Liver (tissue), 9 donors: ENCODE results near the gene RMND1. TPM values are rescaled to one million over a fixed set of nuclear protein-coding genes. Genes with fewer than 3 reads are reported as not detected.

Experiments
- DNase-seq: peaks from one replicate; pipeline ENCODE4 v3.0.0-alpha.2; 2017; ENCODE audit warnings: low spot score
- H3K27ac ChIP-seq, 2 donors: one replicate each; pipeline ENCODE4 v1.7.0; 2013; ENCODE audit warnings: inconsistent platforms in 2 of 2, low read length in 2 of 2, control low read depth in 1 of 2, low read depth in 1 of 2, mild to moderate bottlenecking in 1 of 2
- H3K27me3 ChIP-seq, 4 donors: one replicate each; pipeline versions ENCODE4 v1.6.1 to v1.7.0; 2013; ENCODE audit warnings: low read length in 3 of 4, inconsistent platforms in 1 of 4, mild to moderate bottlenecking in 1 of 4, moderate library complexity in 1 of 4; ENCODE audit not compliant: control insufficient read depth in 4 of 4, insufficient read depth in 4 of 4
- H3K36me3 ChIP-seq, 4 donors: one replicate each; pipeline versions ENCODE4 v1.6.1 to v1.7.0; 2013; ENCODE audit warnings: low read length in 3 of 4, mild to moderate bottlenecking in 3 of 4, low read depth in 1 of 4, moderate library complexity in 1 of 4; ENCODE audit not compliant: control insufficient read depth in 4 of 4, insufficient read depth in 3 of 4
- H3K4me1 ChIP-seq, 4 donors: one replicate each; pipeline versions ENCODE4 v1.6.1 to v1.7.0; 2013; ENCODE audit warnings: low read length in 3 of 4, mild to moderate bottlenecking in 3 of 4, moderate library complexity in 1 of 4; ENCODE audit not compliant: control insufficient read depth in 4 of 4, insufficient read depth in 4 of 4
- H3K4me3 ChIP-seq, 3 donors: one replicate each; pipeline versions ENCODE4 v1.6.1 to v1.7.0; 2013; ENCODE audit warnings: low read length in 3 of 3, control low read depth in 1 of 3, low read depth in 1 of 3, mild to moderate bottlenecking in 1 of 3
- H3K9ac ChIP-seq, 2 donors: one replicate each; pipeline ENCODE4 v1.7.0; 2013; ENCODE audit warnings: low read length in 2 of 2, mild to moderate bottlenecking in 2 of 2, moderate library complexity in 2 of 2, control low read depth in 1 of 2, low read depth in 1 of 2
- H3K9me3 ChIP-seq, 4 donors: one replicate each; pipeline versions ENCODE4 v1.6.1 to v1.7.0; 2013; ENCODE audit warnings: low read length in 3 of 4; ENCODE audit not compliant: control insufficient read depth in 4 of 4
- EGR1 ChIP-seq, 2 donors: IDR thresholded peaks; 2 replicates each; pipeline ENCODE4 v1.6.1; 2016 to 2018; ENCODE audit warnings: antibody characterized with exemption in 2 of 2, low read depth in 2 of 2
- FOXA1 ChIP-seq: IDR thresholded peaks from 2 replicates; pipeline ENCODE4 v1.6.1; 2016; ENCODE audit warnings: antibody characterized with exemption
- FOXA2 ChIP-seq: IDR thresholded peaks from 2 replicates; pipeline ENCODE4 v1.6.1; 2016; ENCODE audit warnings: antibody characterized with exemption
- GABPA ChIP-seq, 2 donors: IDR thresholded peaks in 1 of 2; conservative IDR thresholded peaks in 1 of 2; 2 replicates each; pipeline ENCODE4 v1.6.1; 2016; ENCODE audit warnings: antibody characterized with exemption in 2 of 2, mild to moderate bottlenecking in 1 of 2, moderate library complexity in 1 of 2
- HNF4A ChIP-seq, 2 donors: conservative IDR thresholded peaks; 2 replicates each; pipeline ENCODE4 v1.6.1; 2016; ENCODE audit warnings: antibody characterized with exemption in 2 of 2, mild to moderate bottlenecking in 2 of 2
- HNF4G ChIP-seq: IDR thresholded peaks from 2 replicates; pipeline ENCODE4 v1.6.1; 2016; ENCODE audit warnings: antibody characterized with exemption
- JUND ChIP-seq, 2 donors: IDR thresholded peaks; 2 replicates each; pipeline ENCODE4 v1.6.1; 2016; ENCODE audit warnings: antibody characterized with exemption in 2 of 2
- NR2F2 ChIP-seq: IDR thresholded peaks from 2 replicates; pipeline ENCODE4 v1.6.1; 2016; ENCODE audit warnings: antibody characterized with exemption
- RAD21 ChIP-seq, 2 donors: IDR thresholded peaks; 2 replicates each; pipeline ENCODE4 v1.6.1; 2016; ENCODE audit warnings: antibody characterized with exemption in 2 of 2, mild to moderate bottlenecking in 2 of 2
- REST ChIP-seq: IDR thresholded peaks from 2 replicates; pipeline ENCODE4 v1.6.1; 2016; ENCODE audit warnings: antibody characterized with exemption, mild to moderate bottlenecking
- RXRA ChIP-seq, 2 donors: IDR thresholded peaks; 2 replicates each; pipeline ENCODE4 v1.6.1; 2017 to 2018; ENCODE audit warnings: antibody characterized with exemption in 2 of 2, mild to moderate bottlenecking in 1 of 2
- SP1 ChIP-seq: IDR thresholded peaks from 2 replicates; pipeline ENCODE4 v1.6.1; 2018; ENCODE audit warnings: antibody characterized with exemption, mild to moderate bottlenecking
- TAF1 ChIP-seq: conservative IDR thresholded peaks from 2 replicates; pipeline ENCODE4 v1.6.1; 2016; ENCODE audit warnings: antibody characterized with exemption, mild to moderate bottlenecking
- YY1 ChIP-seq: IDR thresholded peaks from 2 replicates; pipeline ENCODE4 v1.6.1; 2016; ENCODE audit warnings: antibody characterized with exemption, mild to moderate bottlenecking
- WGBS: extraction: QIAGEN DNeasy Blood & Tissue Kit; methylation state at CpG from one replicate; pipeline ENCODE4 v1.1.7; 2013; 5-methylcytosine and 5-hydroxymethylcytosine counted together
- polyA plus RNA-seq, 2 donors: library from polyadenylated mRNA; stranded (reverse) in 1 of 2; unstranded in 1 of 2; fragments of 200-250 nt in 1 of 2; fragments of >200 nt in 1 of 2; fragmentation: Nextera tagmentation in 1 of 2; extraction: Ambion mirVana in 1 of 2; gene quantifications; one replicate each; pipeline versions ENCODE4 v1.2.1 to v1.2.3, GENCODE V29; 2013 to 2015
- total RNA-seq, 2 donors: library from RNA; depleted of rRNA; stranded (reverse); fragments of >200 nt; gene quantifications; one replicate each; pipeline ENCODE4 v1.2.3, GENCODE V29; 2014
- TF ChIP-seq, protein P1 (sequence below): IDR thresholded peaks from 2 replicates; pipeline ENCODE4 v1.6.1; 2016; ENCODE audit warnings: antibody characterized with exemption
- TF ChIP-seq, protein P2 (sequence below): fragments of 150-350 bp; IDR thresholded peaks from 2 replicates; pipeline ENCODE4 v1.5.1; 2017; ENCODE audit warnings: improper control_type of control experiment, low read depth, low read length; ENCODE audit not compliant: missing input control
- TF ChIP-seq, protein P3 (sequence below): IDR thresholded peaks from 2 replicates; pipeline ENCODE4 v1.6.1; 2016; ENCODE audit warnings: antibody characterized with exemption
- TF ChIP-seq, protein P4 (sequence below): IDR thresholded peaks from 2 replicates; pipeline ENCODE4 v1.6.1; 2016; ENCODE audit warnings: antibody characterized with exemption
- donor health status: healthy.
- donor health status: healthy.
- donor health status: healthy.
- donor health status: healthy.
- donor health status: healthy.

The RMND1 gene
- total RNA-seq, result 10 to 100 TPM; 21.6 to 22.6 TPM
- 10 to 100 TPM; 13.2 to 14.6 TPM for polyA plus RNA-seq

DNA sequence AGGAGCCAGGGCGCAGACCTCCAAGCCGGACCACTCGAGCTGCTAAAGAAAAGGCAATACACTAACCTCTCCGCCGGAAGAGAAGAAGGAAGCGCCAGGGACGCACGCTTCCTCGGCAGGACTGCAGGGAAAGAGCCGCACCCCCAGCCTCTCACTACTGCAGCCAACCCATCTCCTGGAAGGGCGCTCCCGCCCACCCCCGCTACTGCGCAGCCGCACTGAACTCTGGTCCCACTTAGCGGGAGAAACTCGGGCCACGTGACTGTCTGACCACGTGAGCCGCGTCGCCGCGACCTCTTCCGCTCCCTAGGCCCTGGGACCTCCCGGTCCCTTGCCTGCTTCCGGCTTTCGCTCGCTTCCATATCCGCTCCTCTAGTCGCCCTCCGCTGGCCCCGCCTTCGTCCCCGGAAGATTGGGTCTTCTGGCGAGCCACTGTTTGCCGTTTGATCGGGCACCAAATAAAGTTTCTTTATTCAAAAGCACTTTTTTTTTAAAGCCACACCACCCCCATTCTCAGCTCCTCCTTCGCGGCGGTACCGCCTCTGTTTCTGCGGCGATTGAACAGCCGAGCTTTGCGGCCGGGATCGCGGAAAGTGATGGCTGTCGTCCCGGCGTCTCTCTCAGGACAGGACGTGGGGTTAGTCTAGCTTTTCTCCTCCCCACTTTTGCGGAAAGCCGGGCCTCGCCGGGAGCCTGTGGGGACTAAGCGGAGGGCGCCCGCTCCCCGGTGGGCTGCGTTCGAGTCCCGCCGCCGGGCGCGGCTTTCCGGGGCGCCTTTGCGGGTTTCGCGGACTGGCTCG is at the start of gene RMND1:
Gene RMND1 (minus strand): TSS at position 177 of the 800 bp plus-strand sequence. CDS start 6,315 bp downstream, outside the sequence.
- Histone ChIP-seq H3K27ac (peak within 1 kb of the TSS; percentile 90), H3K9me3 (no peaks in the 10 kb centered on the region), H3K4me1 (peaks cover 6 to 23% (median 14%) of the 10 kb centered on the region in 4 donors), H3K4me3 (peak within 1 kb of the TSS; percentile 89 to 100 (median 97)), H3K27me3 (no peaks in the 10 kb centered on the region), H3K9ac (peak within 1 kb of the TSS; percentile 80 to 92), H3K36me3 (peaks cover 0 to 3% (median 0%) of the 10 kb centered on the region in 4 donors)
- DNase-seq, result peak; percentile 99
- WGBS, result under 1% methylated on average over 74 of the region's 74 CpGs
- TF ChIP-seq NR2F2, result peak; percentile 91
- TF ChIP-seq, protein P1, sequence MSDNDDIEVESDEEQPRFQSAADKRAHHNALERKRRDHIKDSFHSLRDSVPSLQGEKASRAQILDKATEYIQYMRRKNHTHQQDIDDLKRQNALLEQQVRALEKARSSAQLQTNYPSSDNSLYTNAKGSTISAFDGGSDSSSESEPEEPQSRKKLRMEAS, result peak; percentile 100
- TF ChIP-seq EGR1 (IDR thresholded peaks at IDR 0.05; ENCODE audit: low read depth in 2 of 2), result peak; percentile 90 to 95
- TF ChIP-seq GABPA (IDR thresholded peaks at IDR 0.05 in 1 of 2, conservative IDR thresholded peaks at IDR 0.05 in 1 of 2), result peak; percentile 92 to 98
- TF ChIP-seq REST, result peak; percentile 81
- TF ChIP-seq, protein P2, sequence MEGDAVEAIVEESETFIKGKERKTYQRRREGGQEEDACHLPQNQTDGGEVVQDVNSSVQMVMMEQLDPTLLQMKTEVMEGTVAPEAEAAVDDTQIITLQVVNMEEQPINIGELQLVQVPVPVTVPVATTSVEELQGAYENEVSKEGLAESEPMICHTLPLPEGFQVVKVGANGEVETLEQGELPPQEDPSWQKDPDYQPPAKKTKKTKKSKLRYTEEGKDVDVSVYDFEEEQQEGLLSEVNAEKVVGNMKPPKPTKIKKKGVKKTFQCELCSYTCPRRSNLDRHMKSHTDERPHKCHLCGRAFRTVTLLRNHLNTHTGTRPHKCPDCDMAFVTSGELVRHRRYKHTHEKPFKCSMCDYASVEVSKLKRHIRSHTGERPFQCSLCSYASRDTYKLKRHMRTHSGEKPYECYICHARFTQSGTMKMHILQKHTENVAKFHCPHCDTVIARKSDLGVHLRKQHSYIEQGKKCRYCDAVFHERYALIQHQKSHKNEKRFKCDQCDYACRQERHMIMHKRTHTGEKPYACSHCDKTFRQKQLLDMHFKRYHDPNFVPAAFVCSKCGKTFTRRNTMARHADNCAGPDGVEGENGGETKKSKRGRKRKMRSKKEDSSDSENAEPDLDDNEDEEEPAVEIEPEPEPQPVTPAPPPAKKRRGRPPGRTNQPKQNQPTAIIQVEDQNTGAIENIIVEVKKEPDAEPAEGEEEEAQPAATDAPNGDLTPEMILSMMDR, result no peak
- peak; percentile 81 for TF ChIP-seq TAF1
- TF ChIP-seq, protein P3, sequence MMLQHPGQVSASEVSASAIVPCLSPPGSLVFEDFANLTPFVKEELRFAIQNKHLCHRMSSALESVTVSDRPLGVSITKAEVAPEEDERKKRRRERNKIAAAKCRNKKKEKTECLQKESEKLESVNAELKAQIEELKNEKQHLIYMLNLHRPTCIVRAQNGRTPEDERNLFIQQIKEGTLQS, result peak; percentile 85
- TF ChIP-seq FOXA1, result peak; percentile 68
- TF ChIP-seq FOXA2, result peak; percentile 35
- peak; percentile 56 to 74 for TF ChIP-seq HNF4A (conservative IDR thresholded peaks at IDR 0.05)
- TF ChIP-seq HNF4G, result peak; percentile 2
- peak; percentile 82 to 91 for TF ChIP-seq RXRA (IDR thresholded peaks at IDR 0.05)
- TF ChIP-seq, protein P4, sequence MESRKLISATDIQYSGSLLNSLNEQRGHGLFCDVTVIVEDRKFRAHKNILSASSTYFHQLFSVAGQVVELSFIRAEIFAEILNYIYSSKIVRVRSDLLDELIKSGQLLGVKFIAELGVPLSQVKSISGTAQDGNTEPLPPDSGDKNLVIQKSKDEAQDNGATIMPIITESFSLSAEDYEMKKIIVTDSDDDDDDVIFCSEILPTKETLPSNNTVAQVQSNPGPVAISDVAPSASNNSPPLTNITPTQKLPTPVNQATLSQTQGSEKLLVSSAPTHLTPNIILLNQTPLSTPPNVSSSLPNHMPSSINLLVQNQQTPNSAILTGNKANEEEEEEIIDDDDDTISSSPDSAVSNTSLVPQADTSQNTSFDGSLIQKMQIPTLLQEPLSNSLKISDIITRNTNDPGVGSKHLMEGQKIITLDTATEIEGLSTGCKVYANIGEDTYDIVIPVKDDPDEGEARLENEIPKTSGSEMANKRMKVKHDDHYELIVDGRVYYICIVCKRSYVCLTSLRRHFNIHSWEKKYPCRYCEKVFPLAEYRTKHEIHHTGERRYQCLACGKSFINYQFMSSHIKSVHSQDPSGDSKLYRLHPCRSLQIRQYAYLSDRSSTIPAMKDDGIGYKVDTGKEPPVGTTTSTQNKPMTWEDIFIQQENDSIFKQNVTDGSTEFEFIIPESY, result peak; percentile 96
- TF ChIP-seq YY1, result peak; percentile 87
- TF ChIP-seq SP1, result peak; percentile 92
- TF ChIP-seq RAD21 (IDR thresholded peaks at IDR 0.05), result peak; percentile 44 to 52
- peak; percentile 56 to 67 for TF ChIP-seq JUND (IDR thresholded peaks at IDR 0.05)
